Endothelial cell of umbilical vein (primary cell): ENCODE results near the gene AUTS2. TPM values are rescaled to one million over a fixed set of nuclear protein-coding genes. Genes with fewer than 3 reads are reported as not detected.

ENCODE experiments used
- BruUV-seq: library from RNA; stranded (reverse); fragments of 400-500 nt; replicated peaks from 2 replicates; lab custom pipeline; 2021; lab: Mats Ljungman, UMichigan
- CTCF ChIA-PET: fragments of 300-600, 350-600 bp; sonication (Branson Sonifier 250); formaldehyde crosslinking; loops from one replicate; lab custom pipeline; 2021; ENCODE audit warnings: antibody characterized with exemption, inconsistent platforms; lab: Charles Lee
- POLR2A ChIA-PET: fragments of 300-600, 350-600 bp; sonication (Branson Sonifier 250); formaldehyde crosslinking; loops from one replicate; lab custom pipeline; 2021; ENCODE audit warnings: antibody characterized with exemption, inconsistent platforms; lab: Charles Lee
- DNase-seq: peaks from one replicate; pipeline ENCODE4 v3.0.0-alpha.2; 2011; ENCODE audit warnings: low read depth, low spot score
- FAIRE-seq: peaks from 2 replicates; lab custom pipeline; 2011; peaks lifted over from hg19 to GRCh38; lab: Jason Lieb, UNC
- H2AFZ ChIP-seq: 2 replicates; pipeline ENCODE4 v1.6.0; 2012; ENCODE audit warnings: low read depth, low read length, control low read depth, inconsistent platforms
- H3K27ac ChIP-seq: 2 replicates; pipeline ENCODE4 v1.5.1; 2011; ENCODE audit warnings: low read depth, mild to moderate bottlenecking, control low read depth, low read length, moderate library complexity; ENCODE audit not compliant: insufficient read depth
- H3K27me3 ChIP-seq, 2 experiments: 2 replicates each; pipeline versions ENCODE4 v1.6.0 to v1.6.1; 2011; ENCODE audit warnings: low read length in 2 of 2, mixed read lengths in 1 of 2; ENCODE audit not compliant: control insufficient read depth in 2 of 2, insufficient read depth in 2 of 2
- H3K36me3 ChIP-seq, 2 experiments: 2 replicates in 1 of 2; 3 replicates in 1 of 2; pipeline ENCODE4 v1.5.1; 2011; ENCODE audit warnings: low read length in 2 of 2, mild to moderate bottlenecking in 1 of 2, moderate library complexity in 1 of 2; ENCODE audit not compliant: control insufficient read depth in 2 of 2, insufficient read depth in 2 of 2; ENCODE audit errors: extremely low read depth in 1 of 2
- H3K4me1 ChIP-seq: 3 replicates; pipeline ENCODE4 v1.5.1; 2011; ENCODE audit warnings: mild to moderate bottlenecking, low read length; ENCODE audit not compliant: control insufficient read depth, insufficient read depth; ENCODE audit errors: extremely low read depth
- H3K4me2 ChIP-seq: 2 replicates; pipeline ENCODE4 v1.6.1; 2011; ENCODE audit warnings: low read length, control low read depth, mixed read lengths; ENCODE audit not compliant: insufficient read depth
- H3K4me3 ChIP-seq, 3 experiments: fragments of 200-600 bp in 1 of 3; sonication (generic), shearing (Covaris generic) in 1 of 3; replicated peaks in 1 of 3; 2 replicates each; pipeline ENCODE4 v1.5.1; 2011 to 2016; ENCODE audit warnings: control low read depth in 3 of 3, low read length in 3 of 3, mild to moderate bottlenecking in 2 of 3, inconsistent platforms in 1 of 3, low read depth in 1 of 3, moderate library complexity in 1 of 3; ENCODE audit not compliant: insufficient read depth in 1 of 3
- H3K79me2 ChIP-seq: 2 replicates; pipeline ENCODE4 v1.6.0; 2012; ENCODE audit warnings: low read length, inconsistent platforms; ENCODE audit not compliant: control insufficient read depth, insufficient read depth
- H3K9ac ChIP-seq: replicated peaks from 2 replicates; pipeline ENCODE3; 2011; ENCODE audit warnings: low read length, control low read depth; ENCODE audit not compliant: insufficient read depth; ENCODE audit errors: extremely low read depth
- H3K9me1 ChIP-seq: replicated peaks from 3 replicates; pipeline ENCODE4 v1.6.0; 2011; ENCODE audit warnings: mild to moderate bottlenecking, low read length; ENCODE audit not compliant: control insufficient read depth, insufficient read depth; ENCODE audit errors: extremely low read depth
- H3K9me3 ChIP-seq: replicated peaks from 2 replicates; pipeline ENCODE4 v1.5.1; 2012; ENCODE audit warnings: low read length, inconsistent platforms; ENCODE audit not compliant: control insufficient read depth, insufficient read depth
- H4K20me1 ChIP-seq: replicated peaks from 2 replicates; pipeline ENCODE3; 2011; ENCODE audit warnings: mild to moderate bottlenecking, low read length; ENCODE audit not compliant: control insufficient read depth, insufficient read depth; ENCODE audit errors: extremely low read depth
- EZH2 ChIP-seq: IDR thresholded peaks from 2 replicates; pipeline ENCODE4 v1.6.1; 2012; ENCODE audit warnings: borderline replicate concordance, low read depth, mild to moderate bottlenecking, moderate library complexity, low read length, inconsistent platforms; ENCODE audit not compliant: severe bottlenecking
- FOS ChIP-seq: IDR thresholded peaks from 2 replicates; pipeline ENCODE4 v1.6.1; 2011; ENCODE audit warnings: mild to moderate bottlenecking, low read length, moderate library complexity, borderline replicate concordance; ENCODE audit not compliant: insufficient read depth
- GATA2 ChIP-seq: IDR thresholded peaks from 2 replicates; pipeline ENCODE4 v1.7.0; 2011; ENCODE audit warnings: low read depth, mild to moderate bottlenecking, moderate library complexity, mixed read lengths, low read length; ENCODE audit not compliant: insufficient read length, insufficient read depth
- JUN ChIP-seq: IDR thresholded peaks from 2 replicates; pipeline ENCODE4 v1.6.1; 2011; ENCODE audit warnings: borderline replicate concordance, low read depth; ENCODE audit not compliant: insufficient read length, insufficient read depth
- MYC ChIP-seq: IDR thresholded peaks from one replicate; pipeline ENCODE4 v1.6.1; 2011; ENCODE audit warnings: mild to moderate bottlenecking, low read depth, low read length
- POLR2A ChIP-seq: IDR thresholded peaks from 2 replicates; pipeline ENCODE4 v1.6.1; 2012; ENCODE audit warnings: low read depth, mild to moderate bottlenecking, control low read depth, low read length
- POLR2AphosphoS5 ChIP-seq: IDR thresholded peaks from 2 replicates; pipeline ENCODE4 v1.6.1; 2012; ENCODE audit warnings: low read depth, mild to moderate bottlenecking, control low read depth, low read length, moderate library complexity; ENCODE audit not compliant: insufficient read depth
- dilution Hi-C: fragments of 300-500 bp; cut with MboI; formaldehyde crosslinking; loops from one replicate; pipeline ENCODE4 v1.15.0; 2019; ENCODE audit warnings: low sequenced_read_pairs; ENCODE audit not compliant: extremely low pct_ligation_motif_present
- intact Hi-C: fragments of 100-400 bp; cut with micrococcal nuclease; formaldehyde crosslinking; loops from one replicate; pipeline ENCODE4 v1.10.0; 2022
- polyA plus RNA-seq, 4 experiments: library from polyadenylated mRNA; depleted of rRNA in 3 of 4; stranded (reverse) in 3 of 4; unstranded in 1 of 4; fragments of >200 nt; gene quantifications; 2 replicates each; pipeline versions ENCODE4 v1.2.1 to v1.2.3, GENCODE V29; 2011 to 2012; ENCODE audit warnings: missing spikeins in 1 of 4
- total RNA-seq: library from RNA; stranded (reverse); gene quantifications from 2 replicates; pipeline ENCODE4 v1.2.3, GENCODE V29; 2021
- TF ChIP-seq, protein P1 (sequence below): IDR thresholded peaks from 2 replicates; pipeline ENCODE4 v1.6.1; 2011; ENCODE audit not compliant: insufficient read depth, insufficient read length
- TF ChIP-seq, protein P2 (sequence below), 2 donors: IDR thresholded peaks; 1 replicate in 1 of 2; 2 replicates in 1 of 2; pipeline ENCODE4 v1.5.1; 2011; ENCODE audit warnings: low read length in 2 of 2, mild to moderate bottlenecking in 2 of 2, moderate library complexity in 2 of 2, control low read depth in 1 of 2, inconsistent platforms in 1 of 2, low read depth in 1 of 2; ENCODE audit not compliant: insufficient read depth in 1 of 2; ENCODE audit errors: extremely low read depth in 1 of 2

The AUTS2 gene
- total and polyA plus RNA-seq, 2 donors (not counting 3 experiments of a cell fraction or from before 2014, with no cell fraction given) = 0.59 to 8.0 TPM

DNA sequence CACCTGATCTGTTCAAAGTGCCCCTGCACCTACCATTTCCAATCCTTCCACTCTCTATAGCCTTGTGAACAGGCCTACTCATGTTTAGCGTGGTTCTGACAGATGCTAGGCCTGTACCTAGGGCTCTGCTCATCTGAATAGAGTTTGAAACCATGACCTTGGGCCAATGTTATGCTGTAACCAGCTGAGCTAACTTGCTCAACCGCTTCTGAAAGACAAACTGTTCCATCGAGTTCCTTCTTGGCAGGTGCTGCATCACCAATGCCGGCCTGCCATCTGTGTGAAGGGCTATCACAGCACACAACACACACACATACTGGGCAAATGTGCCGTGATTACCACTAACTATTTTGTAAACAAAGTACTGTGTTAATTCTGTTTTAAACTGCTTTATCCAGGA, 1114.7 kb downstream of the AUTS2 start:
- H4K20me1 ChIP-seq = no peaks in the 10 kb centered on the region
- POLR2A ChIA-PET = no interaction called here
- H3K4me2 ChIP-seq = no peak overlapping the region
- H3K27me3 ChIP-seq = no peaks in the 10 kb centered on the region
- H3K4me3 ChIP-seq = no peak overlapping the region
- H3K9me3 ChIP-seq = no peaks in the 10 kb centered on the region
- intact Hi-C loops (no loop called here), dilution Hi-C loops (no loop called here)
- DNase-seq (no peak), FAIRE-seq (no peak)
- no peak overlapping the region for H3K27ac ChIP-seq
- no peaks in the 10 kb centered on the region for H3K79me2 ChIP-seq
- no peaks in the 10 kb centered on the region for H3K9me1 ChIP-seq
- H3K4me1 ChIP-seq = no peaks in the 10 kb centered on the region
- H3K9ac ChIP-seq = no peak overlapping the region
- BruUV-seq = no TSS peak
- TF ChIP-seq POLR2AphosphoS5 (no peak), MYC (no peak), JUN (no peak), GATA2 (no peak), EZH2 (no peak), POLR2A (no peak), FOS (no peak)
- TF ChIP-seq, protein P1, sequence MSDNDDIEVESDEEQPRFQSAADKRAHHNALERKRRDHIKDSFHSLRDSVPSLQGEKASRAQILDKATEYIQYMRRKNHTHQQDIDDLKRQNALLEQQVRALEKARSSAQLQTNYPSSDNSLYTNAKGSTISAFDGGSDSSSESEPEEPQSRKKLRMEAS = no peak
- TF ChIP-seq, protein P2, sequence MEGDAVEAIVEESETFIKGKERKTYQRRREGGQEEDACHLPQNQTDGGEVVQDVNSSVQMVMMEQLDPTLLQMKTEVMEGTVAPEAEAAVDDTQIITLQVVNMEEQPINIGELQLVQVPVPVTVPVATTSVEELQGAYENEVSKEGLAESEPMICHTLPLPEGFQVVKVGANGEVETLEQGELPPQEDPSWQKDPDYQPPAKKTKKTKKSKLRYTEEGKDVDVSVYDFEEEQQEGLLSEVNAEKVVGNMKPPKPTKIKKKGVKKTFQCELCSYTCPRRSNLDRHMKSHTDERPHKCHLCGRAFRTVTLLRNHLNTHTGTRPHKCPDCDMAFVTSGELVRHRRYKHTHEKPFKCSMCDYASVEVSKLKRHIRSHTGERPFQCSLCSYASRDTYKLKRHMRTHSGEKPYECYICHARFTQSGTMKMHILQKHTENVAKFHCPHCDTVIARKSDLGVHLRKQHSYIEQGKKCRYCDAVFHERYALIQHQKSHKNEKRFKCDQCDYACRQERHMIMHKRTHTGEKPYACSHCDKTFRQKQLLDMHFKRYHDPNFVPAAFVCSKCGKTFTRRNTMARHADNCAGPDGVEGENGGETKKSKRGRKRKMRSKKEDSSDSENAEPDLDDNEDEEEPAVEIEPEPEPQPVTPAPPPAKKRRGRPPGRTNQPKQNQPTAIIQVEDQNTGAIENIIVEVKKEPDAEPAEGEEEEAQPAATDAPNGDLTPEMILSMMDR (IDR thresholded peaks at IDR 0.05; ENCODE audit: extremely low read depth in 1 of 2, insufficient read depth in 1 of 2, low read depth in 1 of 2, low read length in 2 of 2) = no peak
- H3K36me3 ChIP-seq = no peaks in the 10 kb centered on the region
- CTCF ChIA-PET = no interaction called here
- H2AFZ ChIP-seq = no peak overlapping the region
